Pericardium fibroblast (primary cell): ENCODE data around the gene OR8J3. TPM values are rescaled to one million over a fixed set of nuclear protein-coding genes. Genes with fewer than 3 reads are reported as not detected.

Experiments used
- total RNA-seq: library from RNA; depleted of rRNA; stranded (reverse); fragments of >200 nt; gene quantifications from 2 replicates; pipeline ENCODE4 v1.2.3, GENCODE V29; 2015

The OR8J3 gene, protein sequence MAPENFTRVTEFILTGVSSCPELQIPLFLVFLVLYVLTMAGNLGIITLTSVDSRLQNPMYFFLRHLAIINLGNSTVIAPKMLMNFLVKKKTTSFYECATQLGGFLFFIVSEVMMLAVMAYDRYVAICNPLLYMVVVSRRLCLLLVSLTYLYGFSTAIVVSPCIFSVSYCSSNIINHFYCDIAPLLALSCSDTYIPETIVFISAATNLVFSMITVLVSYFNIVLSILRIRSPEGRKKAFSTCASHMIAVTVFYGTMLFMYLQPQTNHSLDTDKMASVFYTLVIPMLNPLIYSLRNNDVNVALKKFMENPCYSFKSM
- total RNA-seq: not detected in 2 replicates

DNA sequence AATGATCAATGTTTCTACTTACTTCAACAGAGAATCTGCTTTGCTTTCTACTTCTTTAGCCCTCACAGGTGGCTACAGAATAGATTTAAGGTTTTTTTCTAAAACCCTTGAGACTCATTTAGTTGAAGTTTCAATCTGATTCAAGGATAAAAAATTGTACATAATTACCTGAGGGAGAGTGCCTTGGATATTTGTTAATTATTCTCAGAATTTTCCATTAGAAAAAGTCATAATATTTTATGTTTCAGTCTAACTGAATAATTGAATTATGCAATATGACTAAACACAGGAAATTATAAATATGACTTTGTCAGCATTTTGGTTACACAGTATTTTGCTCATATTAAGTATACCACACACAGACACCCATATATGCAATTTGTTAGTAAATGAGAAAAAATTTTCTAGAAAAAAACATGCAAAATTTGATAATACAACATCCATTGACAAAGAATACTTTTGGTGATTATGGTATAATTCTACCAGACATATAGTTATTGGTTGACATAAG lies at the start of gene OR8J3:
TSS of gene OR8J3 (minus strand) at position 51 of the 511 bp plus-strand sequence. CDS start 2,483 bp downstream, outside the sequence.

DNA sequence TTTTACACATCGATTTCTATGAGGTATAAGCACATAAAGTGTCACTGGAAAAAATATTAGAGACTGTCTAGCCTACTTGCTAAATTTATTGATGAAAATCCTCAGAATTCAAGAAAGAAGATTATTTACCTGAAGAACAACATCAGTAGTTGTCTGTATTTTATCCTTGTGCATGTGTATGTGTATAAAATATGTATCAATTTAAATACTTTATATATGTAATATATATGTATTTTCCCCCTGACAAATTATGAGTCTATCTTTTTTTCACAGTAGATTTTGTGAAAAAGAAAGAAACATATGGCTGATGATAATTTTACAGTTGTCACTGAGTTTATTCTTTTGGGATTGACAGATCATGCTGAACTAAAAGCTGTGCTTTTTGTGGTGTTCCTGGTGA lies 36.3 kb upstream of the OR8J3 start, which contains the start of gene OR5J2:
TSS of gene OR5J2 (plus strand) at position 301 of the 400 bp plus-strand sequence. CDS start at position 301, 0 bp downstream.

DNA sequence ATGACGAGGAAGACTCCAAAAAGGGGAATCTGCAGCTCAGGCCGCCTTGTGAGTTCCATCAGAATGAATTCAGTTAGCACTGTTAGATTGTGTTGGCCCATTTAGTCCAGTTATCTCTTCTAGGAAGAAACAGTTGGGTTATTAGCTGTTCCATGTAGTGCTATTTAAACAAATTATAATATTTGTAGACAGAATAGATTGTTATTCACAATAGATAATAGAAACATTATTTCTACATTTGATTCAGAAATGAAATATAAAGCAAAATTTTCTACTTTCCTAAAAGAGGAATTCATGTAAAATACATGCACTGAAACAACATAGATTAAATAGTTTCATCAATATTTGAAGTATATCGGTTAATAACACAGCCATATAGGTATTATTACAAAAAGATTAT lies 20.2 kb upstream of the OR8J3 start, which contains the start of gene OR8K5:
TSS of gene OR8K5 (minus strand) at position 101 of the 400 bp plus-strand sequence. CDS start at position 101, 0 bp downstream.

DNA sequence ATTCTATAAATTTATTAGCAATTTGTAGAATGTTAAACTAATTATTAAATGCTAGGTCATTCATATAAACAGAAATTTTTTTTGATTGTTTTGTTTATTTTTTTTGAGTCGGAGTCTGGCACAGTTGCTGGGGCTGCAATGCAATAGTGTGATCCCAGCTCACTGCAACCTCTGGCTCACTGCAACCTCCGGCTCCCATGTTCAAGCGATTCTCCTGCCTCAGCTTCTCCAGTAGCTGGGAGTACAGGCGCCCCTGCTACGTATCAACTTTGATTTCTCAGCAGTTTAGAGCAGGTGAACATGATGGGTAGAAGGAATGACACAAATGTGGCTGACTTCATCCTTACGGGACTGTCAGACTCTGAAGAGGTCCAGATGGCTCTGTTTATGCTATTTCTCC lies 17.9 kb downstream of the OR8J3 start, which contains the start of gene OR8H3:
TSS of gene OR8H3 (plus strand) at position 301 of the 400 bp plus-strand sequence. CDS start at position 301, 0 bp downstream.

DNA sequence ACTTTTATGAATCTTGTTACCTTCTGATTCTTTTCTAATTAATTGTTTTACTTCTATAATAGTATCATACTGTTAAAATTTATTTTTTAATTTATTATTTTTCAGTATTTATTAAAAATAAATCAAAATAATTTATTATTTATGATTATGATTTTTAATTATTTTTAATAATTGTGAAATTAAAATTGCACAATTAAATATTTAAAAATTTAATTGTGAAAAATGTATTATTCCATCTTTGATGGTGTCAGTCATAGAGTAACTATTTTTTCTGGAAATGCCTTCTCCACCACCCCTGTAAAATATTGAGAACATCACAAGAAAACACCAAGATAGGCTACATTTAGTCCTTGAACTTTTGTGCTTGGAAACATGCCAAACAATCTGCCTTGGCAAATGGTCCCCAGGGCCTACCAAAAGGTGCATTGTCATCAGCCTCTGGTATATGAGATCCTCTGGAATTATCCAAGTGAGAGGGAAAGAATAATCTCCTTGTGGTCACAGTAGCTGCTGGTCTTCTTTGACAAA lies 36.7 kb downstream of the OR8J3 start, which contains the start of gene OR8H2:
TSS of gene OR8H2 (plus strand) at position 478 of the 528 bp plus-strand sequence. CDS start 1,356 bp downstream, outside the sequence.

DNA sequence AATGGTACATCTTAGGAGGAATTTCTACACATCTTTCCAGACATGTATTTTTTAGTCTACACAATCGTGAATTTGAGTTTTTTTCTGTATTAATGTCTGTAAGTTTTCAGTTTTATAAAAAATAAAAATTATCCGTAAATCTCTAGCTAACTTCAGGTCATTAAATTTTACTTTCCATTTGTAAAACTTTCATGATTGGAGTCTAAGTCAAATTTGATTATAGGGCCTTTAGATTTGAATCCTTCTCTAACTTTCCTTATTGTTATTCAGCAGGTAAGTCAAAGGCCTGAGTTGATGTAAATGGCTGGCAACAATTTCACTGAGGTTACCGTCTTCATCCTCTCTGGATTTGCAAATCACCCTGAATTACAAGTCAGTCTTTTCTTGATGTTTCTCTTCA lies 47.0 kb downstream of the OR8J3 start, which contains the start of gene OR8I2:
TSS of gene OR8I2 (plus strand) at position 301 of the 400 bp plus-strand sequence. CDS start at position 301, 0 bp downstream.

Other genes with a start within 250 kb of the OR8J3 start
- gene OR5W2, start 225.6 kb downstream of the OR8J3 start, total RNA-seq: not detected in 2 replicates
- not detected in 2 replicates for gene OR5I1, start 203.8 kb downstream of the OR8J3 start, total RNA-seq
- not detected in 2 replicates for gene OR10AG1, start 170.3 kb downstream of the OR8J3 start, total RNA-seq
- not detected in 2 replicates for gene OR5F1, start 145.6 kb downstream of the OR8J3 start, total RNA-seq
- gene OR5AS1, start 112.5 kb downstream of the OR8J3 start, total RNA-seq: not detected in 2 replicates
- gene OR8I2, start 46.9 kb downstream of the OR8J3 start, total RNA-seq: not detected in 2 replicates
- not detected in 2 replicates for gene OR8H2, start 36.5 kb downstream of the OR8J3 start, total RNA-seq
- gene OR8H3, start 17.8 kb downstream of the OR8J3 start, total RNA-seq: not detected in 2 replicates
- not detected in 2 replicates for gene OR8K5, start 20.1 kb upstream of the OR8J3 start, total RNA-seq
- not detected in 2 replicates for gene OR5J2, start 36.4 kb upstream of the OR8J3 start, total RNA-seq
- not detected in 2 replicates for gene OR5T2, start 94.1 kb upstream of the OR8J3 start, total RNA-seq
- not detected in 2 replicates for gene OR5T3, start 112.1 kb upstream of the OR8J3 start, total RNA-seq
- gene OR5T1, start 134.0 kb upstream of the OR8J3 start, total RNA-seq: not detected in 2 replicates
- not detected in 2 replicates for gene OR8H1, start 152.1 kb upstream of the OR8J3 start, total RNA-seq
- gene OR8K3, start 174.9 kb upstream of the OR8J3 start, total RNA-seq: not detected in 2 replicates
- not detected in 2 replicates for gene OR8K1, start 205.8 kb upstream of the OR8J3 start, total RNA-seq
- not detected in 2 replicates for gene OR8J1, start 214.1 kb upstream of the OR8J3 start, total RNA-seq
- not detected in 2 replicates for gene OR8U1, start 235.4 kb upstream of the OR8J3 start, total RNA-seq